ENCODE measurements around the gene VPS4B. TPM values are rescaled to one million over a fixed set of nuclear protein-coding genes. Genes with fewer than 3 reads are reported as not detected.

The VPS4B gene
- total RNA-seq, 3 donors from 2014 or later, result 34.1 to 61.5 (median 35.7) TPM

- Histone ChIP-seq H3K9me3 (no peaks in the 10 kb centered on the region), H3K27ac (no peak overlapping the region), H3K4me1 (no peaks in the 10 kb centered on the region), H3K27me3 (no peaks in the 10 kb centered on the region), H3K36me3 (peaks cover 7% of the 10 kb centered on the region), H3K4me3 (no peak overlapping the region)
- no peak for TF ChIP-seq CTCF (IDR thresholded peaks at IDR 0.05)
- no peak for TF ChIP-seq POLR2A (IDR thresholded peaks at IDR 0.05)
- no peak for TF ChIP-seq POLR2AphosphoS5 (IDR thresholded peaks at IDR 0.05)
- intact Hi-C loops (cut with DNase I; ENCODE audit: low total_unique reads), result no loop called here
- no peak for DNase-seq (ENCODE audit: low spot score in 2 of 2)
These were observed 26.8 kb downstream of the VPS4B start for GRCh38 chr18:63395503-63395902.

- no peaks in the 10 kb centered on the region for H3K4me1 ChIP-seq
- no peak for DNase-seq (ENCODE audit: low spot score in 2 of 2)
- H3K4me3 ChIP-seq, result no peak overlapping the region
- intact Hi-C loops (cut with DNase I; ENCODE audit: low total_unique reads), result no loop called here
- H3K27me3 ChIP-seq, result no peaks in the 10 kb centered on the region
- no peak overlapping the region for H3K27ac ChIP-seq
- peaks cover 7% of the 10 kb centered on the region for H3K36me3 ChIP-seq
- TF ChIP-seq POLR2AphosphoS5 (IDR thresholded peaks at IDR 0.05) (no peak), CTCF (IDR thresholded peaks at IDR 0.05) (no peak), POLR2A (IDR thresholded peaks at IDR 0.05) (no peak)
- H3K9me3 ChIP-seq, result no peaks in the 10 kb centered on the region
These were observed 27.3 kb downstream of the VPS4B start for GRCh38 chr18:63394954-63395353.

- no peaks in the 10 kb centered on the region for H3K9me3 ChIP-seq
- no peaks in the 10 kb centered on the region for H3K27me3 ChIP-seq
- H3K36me3 ChIP-seq, result no peaks in the 10 kb centered on the region
- no peak overlapping the region for H3K4me3 ChIP-seq
- TF ChIP-seq POLR2A (IDR thresholded peaks at IDR 0.05), result no peak
- no peak for TF ChIP-seq POLR2AphosphoS5 (IDR thresholded peaks at IDR 0.05)
- no peak for TF ChIP-seq CTCF (IDR thresholded peaks at IDR 0.05)
- H3K4me1 ChIP-seq, result no peaks in the 10 kb centered on the region
- DNase-seq (ENCODE audit: low spot score in 2 of 2), result no peak
- no peak overlapping the region for H3K27ac ChIP-seq
- intact Hi-C loops (cut with DNase I; ENCODE audit: low total_unique reads), result no loop called here
These were observed 34.4 kb downstream of the VPS4B start for GRCh38 chr18:63387861-63388260.

GRCh38 chr18:63382843-63383242, 39.4 kb downstream of the VPS4B start:
- H3K4me3 ChIP-seq, result no peak overlapping the region
- no peaks in the 10 kb centered on the region for H3K27me3 ChIP-seq
- H3K9me3 ChIP-seq, result no peaks in the 10 kb centered on the region
- DNase-seq (ENCODE audit: low spot score in 2 of 2), result no peak
- H3K4me1 ChIP-seq, result no peaks in the 10 kb centered on the region
- TF ChIP-seq POLR2AphosphoS5 (IDR thresholded peaks at IDR 0.05), result no peak
- no peak for TF ChIP-seq CTCF (IDR thresholded peaks at IDR 0.05)
- TF ChIP-seq POLR2A (IDR thresholded peaks at IDR 0.05), result no peak
- H3K36me3 ChIP-seq, result no peaks in the 10 kb centered on the region
- H3K27ac ChIP-seq, result no peak overlapping the region
- intact Hi-C loops (cut with DNase I; ENCODE audit: low total_unique reads), result no loop called here

- no peak for TF ChIP-seq CTCF (IDR thresholded peaks at IDR 0.05)
- no peak for TF ChIP-seq POLR2A (IDR thresholded peaks at IDR 0.05)
- no peak for TF ChIP-seq POLR2AphosphoS5 (IDR thresholded peaks at IDR 0.05)
- H3K9me3 ChIP-seq, result peaks cover 0 to 5% of the 10 kb centered on the region in 2 donors
- intact Hi-C loops (cut with DNase I; ENCODE audit: low total_unique reads), result no loop called here
- H3K4me3 ChIP-seq, result no peak overlapping the region
- no peak overlapping the region for H3K27ac ChIP-seq
- DNase-seq (ENCODE audit: low spot score in 2 of 2), result no peak
- H3K4me1 ChIP-seq, result no peaks in the 10 kb centered on the region
- no peaks in the 10 kb centered on the region for H3K36me3 ChIP-seq
- no peaks in the 10 kb centered on the region for H3K27me3 ChIP-seq
These were observed 42.7 kb downstream of the VPS4B start for GRCh38 chr18:63379639-63379962.

All from breast epithelium (tissue), 4 donors.